ENCODE measurements around the gene EIF3I. TPM values are rescaled to one million over a fixed set of nuclear protein-coding genes. Genes with fewer than 3 reads are reported as not detected.

The EIF3I gene
- total and polyA plus RNA-seq, 2 of the 13 experiments (the other 11 are each of a cell fraction or from before 2014, with no cell fraction given) = 210 to 223 TPM

GRCh38 chr1:32205401-32206370, 16.5 kb upstream of the EIF3I start, which contains the start of gene IQCC (continued):
- TF ChIP-seq JARID2 (CRISPR knock-in tag; IDR thresholded peaks at IDR 0.05; ENCODE audit: insufficient replicate concordance) (no peak), ZNF274 (CRISPR knock-in tag; IDR thresholded peaks at IDR 0.05) (peak; percentile 13; the same call in 1 of the 2 replicates), IRF2 (CRISPR knock-in tag; IDR thresholded peaks at IDR 0.05) (no peak), ZNF816 (CRISPR knock-in tag; IDR thresholded peaks at IDR 0.05; ENCODE audit: borderline replicate concordance) (no peak), ZNF326 (CRISPR knock-in tag; IDR thresholded peaks at IDR 0.05; ENCODE audit: borderline replicate concordance) (no peak), KMT2A (CRISPR knock-in tag; IDR thresholded peaks at IDR 0.05) (no peak), ZNF260 (CRISPR knock-in tag; IDR thresholded peaks at IDR 0.05; ENCODE audit: borderline replicate concordance, low read depth) (no peak), ATF1 (CRISPR knock-in tag; IDR thresholded peaks at IDR 0.05) (peak; percentile 88), ISX (CRISPR knock-in tag; conservative IDR thresholded peaks at IDR 0.05) (no peak), CCDC6 (CRISPR knock-in tag; IDR thresholded peaks at IDR 0.05) (no peak), FLYWCH1 (CRISPR knock-in tag; IDR thresholded peaks at IDR 0.05) (no peak), BHLHE40 (IDR thresholded peaks at IDR 0.05; ENCODE audit: low read length) (no peak), SRF (IDR thresholded peaks at IDR 0.05; ENCODE audit: low read depth, low read length) (no peak), ZNF564 (CRISPR knock-in tag; IDR thresholded peaks at IDR 0.05) (no peak), PAWR (CRISPR knock-in tag; IDR thresholded peaks at IDR 0.05; ENCODE audit: borderline replicate concordance) (no peak), ONECUT2 (CRISPR knock-in tag; IDR thresholded peaks at IDR 0.05) (no peak), ZNF501 (CRISPR knock-in tag; IDR thresholded peaks at IDR 0.05) (peak; percentile 72), NR3C1 (CRISPR knock-in tag; IDR thresholded peaks at IDR 0.05) (no peak), SIX4 (CRISPR knock-in tag; IDR thresholded peaks at IDR 0.05) (no peak), NR2C2 (CRISPR knock-in tag; IDR thresholded peaks at IDR 0.05; ENCODE audit: borderline replicate concordance) (0 out of 2 replicates have a peak, but pooled peaks have one; percentile 26), THAP9 (CRISPR knock-in tag; IDR thresholded peaks at IDR 0.05; ENCODE audit: borderline replicate concordance) (no peak)
- TF ChIP-seq, protein P1, sequence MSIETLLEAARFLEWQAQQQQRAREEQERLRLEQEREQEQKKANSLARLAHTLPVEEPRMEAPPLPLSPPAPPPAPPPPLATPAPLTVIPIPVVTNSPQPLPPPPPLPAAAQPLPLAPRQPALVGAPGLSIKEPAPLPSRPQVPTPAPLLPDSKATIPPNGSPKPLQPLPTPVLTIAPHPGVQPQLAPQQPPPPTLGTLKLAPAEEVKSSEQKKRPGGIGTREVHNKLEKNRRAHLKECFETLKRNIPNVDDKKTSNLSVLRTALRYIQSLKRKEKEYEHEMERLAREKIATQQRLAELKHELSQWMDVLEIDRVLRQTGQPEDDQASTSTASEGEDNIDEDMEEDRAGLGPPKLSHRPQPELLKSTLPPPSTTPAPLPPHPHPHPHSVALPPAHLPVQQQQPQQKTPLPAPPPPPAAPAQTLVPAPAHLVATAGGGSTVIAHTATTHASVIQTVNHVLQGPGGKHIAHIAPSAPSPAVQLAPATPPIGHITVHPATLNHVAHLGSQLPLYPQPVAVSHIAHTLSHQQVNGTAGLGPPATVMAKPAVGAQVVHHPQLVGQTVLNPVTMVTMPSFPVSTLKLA (IDR thresholded peaks at IDR 0.05) = no peak
- TF ChIP-seq, protein P2, sequence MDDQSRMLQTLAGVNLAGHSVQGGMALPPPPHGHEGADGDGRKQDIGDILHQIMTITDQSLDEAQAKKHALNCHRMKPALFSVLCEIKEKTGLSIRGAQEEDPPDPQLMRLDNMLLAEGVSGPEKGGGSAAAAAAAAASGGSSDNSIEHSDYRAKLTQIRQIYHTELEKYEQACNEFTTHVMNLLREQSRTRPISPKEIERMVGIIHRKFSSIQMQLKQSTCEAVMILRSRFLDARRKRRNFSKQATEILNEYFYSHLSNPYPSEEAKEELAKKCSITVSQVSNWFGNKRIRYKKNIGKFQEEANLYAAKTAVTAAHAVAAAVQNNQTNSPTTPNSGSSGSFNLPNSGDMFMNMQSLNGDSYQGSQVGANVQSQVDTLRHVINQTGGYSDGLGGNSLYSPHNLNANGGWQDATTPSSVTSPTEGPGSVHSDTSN (CRISPR knock-in tag; IDR thresholded peaks at IDR 0.05; ENCODE audit: borderline replicate concordance) = no peak
- TF ChIP-seq, protein P3, sequence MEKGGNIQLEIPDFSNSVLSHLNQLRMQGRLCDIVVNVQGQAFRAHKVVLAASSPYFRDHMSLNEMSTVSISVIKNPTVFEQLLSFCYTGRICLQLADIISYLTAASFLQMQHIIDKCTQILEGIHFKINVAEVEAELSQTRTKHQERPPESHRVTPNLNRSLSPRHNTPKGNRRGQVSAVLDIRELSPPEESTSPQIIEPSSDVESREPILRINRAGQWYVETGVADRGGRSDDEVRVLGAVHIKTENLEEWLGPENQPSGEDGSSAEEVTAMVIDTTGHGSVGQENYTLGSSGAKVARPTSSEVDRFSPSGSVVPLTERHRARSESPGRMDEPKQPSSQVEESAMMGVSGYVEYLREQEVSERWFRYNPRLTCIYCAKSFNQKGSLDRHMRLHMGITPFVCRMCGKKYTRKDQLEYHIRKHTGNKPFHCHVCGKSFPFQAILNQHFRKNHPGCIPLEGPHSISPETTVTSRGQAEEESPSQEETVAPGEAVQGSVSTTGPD (CRISPR knock-in tag; IDR thresholded peaks at IDR 0.05) = no peak

Measured in HepG2 (cell line).